Caco-2 (cell line): ENCODE data around the gene AP3D1. TPM values are rescaled to one million over a fixed set of nuclear protein-coding genes. Genes with fewer than 3 reads are reported as not detected.
A peak's percentile ranks its signal among the peaks of the same experiment; 100 is the strongest.

Experiments
- BruUV-seq: library from RNA; stranded (reverse); fragments of 400-500 nt; replicated peaks from 2 replicates; lab custom pipeline; 2021; lab: Mats Ljungman, UMichigan
- CTCF ChIA-PET: fragments of 300-600 bp; sonication (Branson Sonifier 250); formaldehyde crosslinking; loops from one replicate; lab custom pipeline; 2022; ENCODE audit warnings: antibody characterized with exemption; lab: Charles Lee
- POLR2A ChIA-PET: fragments of 300-600 bp; sonication (Branson Sonifier 250); formaldehyde crosslinking; loops from one replicate; lab custom pipeline; 2022; ENCODE audit warnings: antibody characterized with exemption; lab: Charles Lee
- DNase-seq, 2 experiments: peaks; one replicate each; pipeline versions ENCODE4 v3.0.0 to v3.0.0-alpha.2; 2020 to 2022
- H3K27me3 ChIP-seq: replicated peaks from 2 replicates; pipeline ENCODE4 v1.6.0; 2011; ENCODE audit warnings: low read length; ENCODE audit not compliant: control insufficient read depth, insufficient read depth
- H3K36me3 ChIP-seq: 2 replicates; pipeline ENCODE4 v1.5.1; 2011; ENCODE audit warnings: low read length; ENCODE audit not compliant: control insufficient read depth, insufficient read depth
- H3K4me1 ChIP-seq: fragments of 250-450 bp; sonication (Bioruptor Pico); 2 replicates; pipeline ENCODE4 v1.5.1; 2020; ENCODE audit warnings: mild to moderate bottlenecking
- H3K4me3 ChIP-seq: 2 replicates; pipeline ENCODE4 v1.5.1; 2011; ENCODE audit warnings: low read depth, mild to moderate bottlenecking, control low read depth, low read length
- H3K9me3 ChIP-seq: fragments of 250-450 bp; sonication (Bioruptor Pico); 2 replicates; pipeline ENCODE4 v1.5.1; 2020; ENCODE audit warnings: mild to moderate bottlenecking, moderate library complexity
- H3K27ac Mint-ChIP-seq: one replicate; pipeline ENCODE4 v1.8.0; 2022; ENCODE audit warnings: mixed read lengths; ENCODE audit not compliant: unreplicated experiment
- H3K27me3 Mint-ChIP-seq: one replicate; pipeline ENCODE4 v1.8.0; 2022; ENCODE audit warnings: mixed read lengths; ENCODE audit not compliant: insufficient read depth, unreplicated experiment
- H3K36me3 Mint-ChIP-seq: one replicate; pipeline ENCODE4 v1.8.0; 2022; ENCODE audit warnings: mild to moderate bottlenecking, mixed read lengths; ENCODE audit not compliant: insufficient read depth, unreplicated experiment
- H3K4me1 Mint-ChIP-seq: one replicate; pipeline ENCODE4 v1.8.0; 2022; ENCODE audit warnings: low read depth, mixed read lengths; ENCODE audit not compliant: unreplicated experiment
- H3K4me3 Mint-ChIP-seq: one replicate; pipeline ENCODE4 v1.8.0; 2022; ENCODE audit warnings: mild to moderate bottlenecking, moderate library complexity, mixed read lengths; ENCODE audit not compliant: unreplicated experiment
- H3K9me3 Mint-ChIP-seq: one replicate; pipeline ENCODE4 v1.8.0; 2022; ENCODE audit warnings: mixed read lengths; ENCODE audit not compliant: unreplicated experiment
- intact Hi-C: fragments of 100-400 bp; cut with micrococcal nuclease; formaldehyde crosslinking; loops from one replicate; pipeline ENCODE4 v1.10.0; 2022; ENCODE audit not compliant: unreplicated experiment
- total RNA-seq: library from RNA; stranded (reverse); gene quantifications from 2 replicates; pipeline ENCODE4 v1.2.3, GENCODE V29; 2022
- TF ChIP-seq, protein P1 (sequence below), 2 experiments: fragments of 200-600 bp in 1 of 2; IDR thresholded peaks; 1 replicate in 1 of 2; 2 replicates in 1 of 2; pipeline versions ENCODE4 v1.5.1 to v1.8.0; 2011 to 2022; ENCODE audit warnings: antibody characterized with exemption in 1 of 2, control low read depth in 1 of 2, inconsistent platforms in 1 of 2, low read depth in 1 of 2, low read length in 1 of 2, mild to moderate bottlenecking in 1 of 2, moderate library complexity in 1 of 2; ENCODE audit not compliant: insufficient read depth in 1 of 2, severe bottlenecking in 1 of 2, unreplicated experiment in 1 of 2

AP3D1 gene
- total RNA-seq, 1 experiment from 2014 or later, result 151 TPM

DNA sequence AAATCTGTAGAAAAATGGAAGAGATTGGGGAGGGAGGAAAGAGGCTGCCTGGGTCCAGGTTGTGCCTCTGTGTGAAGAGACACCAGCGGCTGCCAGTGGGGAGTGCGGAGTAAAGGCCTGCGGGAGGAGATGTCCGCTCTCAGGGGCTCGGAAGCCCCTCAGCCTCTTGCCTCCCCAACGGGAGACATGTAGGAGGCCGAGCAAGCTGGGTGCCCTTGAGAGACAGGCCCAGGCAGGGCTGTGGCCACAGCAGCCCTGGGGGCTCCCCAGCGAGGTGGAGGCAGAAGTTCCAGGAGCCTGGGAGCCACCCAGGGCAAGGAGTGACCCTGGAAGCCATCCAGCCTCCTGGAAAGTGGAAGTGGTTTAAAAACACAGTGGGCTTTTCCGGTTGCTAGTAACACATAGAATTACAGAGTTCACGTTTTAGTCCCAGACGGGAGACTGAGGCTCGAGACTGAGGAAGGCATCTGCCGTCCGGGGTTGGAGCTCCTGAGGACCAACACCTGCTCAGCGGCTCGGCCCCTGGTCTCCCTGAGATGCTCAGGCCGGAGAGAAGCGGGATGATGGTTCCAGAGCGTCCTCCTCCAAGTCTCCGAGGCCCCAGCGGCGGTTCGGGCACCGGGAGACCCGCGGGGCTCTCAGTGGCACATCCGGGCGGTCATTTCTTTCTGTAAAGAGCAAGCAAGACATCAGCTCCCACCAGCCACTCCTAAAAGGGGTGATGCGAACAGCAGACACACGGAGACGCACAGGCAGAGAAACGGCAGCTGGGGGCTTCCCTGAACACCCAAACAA is 78.4 kb downstream of the AP3D1 start:
- TF ChIP-seq, protein P1, sequence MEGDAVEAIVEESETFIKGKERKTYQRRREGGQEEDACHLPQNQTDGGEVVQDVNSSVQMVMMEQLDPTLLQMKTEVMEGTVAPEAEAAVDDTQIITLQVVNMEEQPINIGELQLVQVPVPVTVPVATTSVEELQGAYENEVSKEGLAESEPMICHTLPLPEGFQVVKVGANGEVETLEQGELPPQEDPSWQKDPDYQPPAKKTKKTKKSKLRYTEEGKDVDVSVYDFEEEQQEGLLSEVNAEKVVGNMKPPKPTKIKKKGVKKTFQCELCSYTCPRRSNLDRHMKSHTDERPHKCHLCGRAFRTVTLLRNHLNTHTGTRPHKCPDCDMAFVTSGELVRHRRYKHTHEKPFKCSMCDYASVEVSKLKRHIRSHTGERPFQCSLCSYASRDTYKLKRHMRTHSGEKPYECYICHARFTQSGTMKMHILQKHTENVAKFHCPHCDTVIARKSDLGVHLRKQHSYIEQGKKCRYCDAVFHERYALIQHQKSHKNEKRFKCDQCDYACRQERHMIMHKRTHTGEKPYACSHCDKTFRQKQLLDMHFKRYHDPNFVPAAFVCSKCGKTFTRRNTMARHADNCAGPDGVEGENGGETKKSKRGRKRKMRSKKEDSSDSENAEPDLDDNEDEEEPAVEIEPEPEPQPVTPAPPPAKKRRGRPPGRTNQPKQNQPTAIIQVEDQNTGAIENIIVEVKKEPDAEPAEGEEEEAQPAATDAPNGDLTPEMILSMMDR (IDR thresholded peaks at IDR 0.05; ENCODE audit: insufficient read depth in 1 of 2, low read depth in 1 of 2, low read length in 1 of 2, severe bottlenecking in 1 of 2, unreplicated experiment in 1 of 2), result no peak
- Mint-ChIP-seq H3K27me3 (no peaks in the 10 kb centered on the region), H3K36me3 (peaks cover 9% of the 10 kb centered on the region), H3K4me1 (no peaks in the 10 kb centered on the region), H3K27ac (no peak overlapping the region), H3K4me3 (no peak overlapping the region), H3K9me3 (no peaks in the 10 kb centered on the region)
- Histone ChIP-seq H3K4me1 (no peaks in the 10 kb centered on the region), H3K9me3 (no peaks in the 10 kb centered on the region), H3K36me3 (no peaks in the 10 kb centered on the region; the same call in 1 of the 2 replicates), H3K27me3 (no peaks in the 10 kb centered on the region), H3K4me3 (no peak overlapping the region)
- intact Hi-C loops, result no loop called here
- no peak for DNase-seq
- BruUV-seq, result no TSS peak
- ChIA-PET CTCF (no interaction called here), POLR2A (no interaction called here)

DNA sequence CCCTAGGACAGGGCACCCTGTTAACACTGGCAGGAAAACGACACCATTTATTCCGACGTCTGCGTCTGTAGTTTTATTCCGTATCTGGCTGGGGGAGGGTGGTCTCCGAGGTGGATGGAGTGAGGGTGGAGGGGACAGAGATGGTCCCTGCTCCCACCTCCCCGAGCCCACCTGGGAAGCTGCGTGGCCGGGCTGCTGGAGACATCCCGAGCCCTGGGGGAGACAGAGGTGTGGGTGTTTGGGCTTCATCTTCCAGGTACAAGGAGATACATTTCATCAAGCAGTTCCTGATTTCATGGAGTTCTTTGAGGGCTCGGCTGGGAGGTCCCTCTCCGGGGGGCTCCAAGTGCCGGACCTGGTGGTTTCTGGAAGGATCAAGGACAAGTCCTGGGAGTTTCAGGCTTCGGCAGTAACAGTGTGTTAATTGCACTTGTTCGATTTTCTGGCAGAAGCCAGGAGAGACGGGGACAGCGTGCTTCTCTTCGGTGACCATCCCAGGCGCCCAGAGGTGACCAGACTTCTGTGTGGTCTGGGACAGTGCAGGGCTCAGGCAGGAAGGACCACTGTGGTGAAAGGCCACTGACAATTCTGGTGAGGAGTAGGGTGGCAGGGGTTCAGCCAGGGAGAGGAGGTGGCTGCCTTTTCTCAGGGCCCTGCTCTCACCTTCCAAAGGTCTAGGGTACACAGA is 80.2 kb downstream of the AP3D1 start:
- no peaks in the 10 kb centered on the region for H3K9me3 Mint-ChIP-seq
- H3K4me3 ChIP-seq, result no peak overlapping the region
- ChIA-PET CTCF (no interaction called here), POLR2A (no interaction called here)
- no peaks in the 10 kb centered on the region for H3K27me3 Mint-ChIP-seq
- TF ChIP-seq, protein P1 (IDR thresholded peaks at IDR 0.05; ENCODE audit: insufficient read depth in 1 of 2, low read depth in 1 of 2, low read length in 1 of 2, severe bottlenecking in 1 of 2, unreplicated experiment in 1 of 2), result no peak
- no peaks in the 10 kb centered on the region for H3K4me1 Mint-ChIP-seq
- intact Hi-C loops, result no loop called here
- peaks cover 8% of the 10 kb centered on the region for H3K36me3 Mint-ChIP-seq
- no peaks in the 10 kb centered on the region for H3K4me1 ChIP-seq
- H3K27me3 ChIP-seq, result no peaks in the 10 kb centered on the region
- no peak for DNase-seq
- no peaks in the 10 kb centered on the region for H3K9me3 ChIP-seq
- H3K27ac Mint-ChIP-seq, result no peak overlapping the region
- no peaks in the 10 kb centered on the region for H3K36me3 ChIP-seq
- H3K4me3 Mint-ChIP-seq, result no peak overlapping the region
- BruUV-seq, result TSS peak; percentile 64

DNA sequence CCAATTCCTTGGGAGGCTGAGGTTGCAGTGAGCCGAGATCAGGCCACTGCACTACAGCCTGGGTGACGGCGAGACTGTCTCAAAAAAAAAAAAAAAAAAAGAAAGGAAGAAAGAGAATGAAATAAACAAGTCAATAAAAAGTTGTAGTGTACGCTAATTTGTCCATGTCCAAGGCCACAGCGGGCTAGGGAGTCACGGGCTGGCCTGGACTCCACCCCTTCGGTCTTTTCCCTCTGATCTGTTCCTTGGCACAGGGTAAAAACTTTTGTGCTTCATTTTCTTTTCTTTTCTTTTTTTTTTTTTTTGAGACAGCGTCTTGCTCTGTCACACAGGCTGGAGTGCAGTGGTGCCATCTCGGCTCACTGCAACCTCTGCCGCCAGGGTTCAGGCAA is 80.9 kb downstream of the AP3D1 start:
- Histone ChIP-seq H3K27me3 (no peaks in the 10 kb centered on the region), H3K4me1 (no peaks in the 10 kb centered on the region), H3K36me3 (no peaks in the 10 kb centered on the region), H3K9me3 (no peaks in the 10 kb centered on the region), H3K4me3 (no peak overlapping the region)
- Mint-ChIP-seq H3K27me3 (no peaks in the 10 kb centered on the region), H3K36me3 (peaks cover 8% of the 10 kb centered on the region), H3K9me3 (no peaks in the 10 kb centered on the region), H3K4me3 (no peak overlapping the region), H3K4me1 (no peaks in the 10 kb centered on the region), H3K27ac (no peak overlapping the region)
- CTCF ChIA-PET, result interaction anchor here (0.6 to 0.7 kb wide), 2 partner anchors 141 to 429 kb away, joined by 3 to 5 read pairs; no protein-coding TSS in a partner anchor
- no peak for DNase-seq
- intact Hi-C loops, result no loop called here
- TF ChIP-seq, protein P1 (IDR thresholded peaks at IDR 0.05; ENCODE audit: insufficient read depth in 1 of 2, low read depth in 1 of 2, low read length in 1 of 2, severe bottlenecking in 1 of 2, unreplicated experiment in 1 of 2), result no peak
- POLR2A ChIA-PET, result no interaction called here
- BruUV-seq, result no TSS peak
